ENCODE measurements around the gene RPTOR.
"Not testable (repeated sequence)": the region's sequence is repeated elsewhere in the genome, so short reads cannot be mapped to it uniquely, and the experiment has no call there.

The RPTOR gene

GRCh38 chr17:80619535-80620235 lies 75.0 kb downstream of the RPTOR start:
- DNase-seq = no peak

GRCh38 chr17:80621335-80621996 lies 76.8 kb downstream of the RPTOR start:
- DNase-seq = no peak

GRCh38 chr17:80621997-80622357 lies 77.3 kb downstream of the RPTOR start:
- DNase-seq = no peak

GRCh38 chr17:80624864-80625263 lies 80.2 kb downstream of the RPTOR start:
- no peak for DNase-seq

GRCh38 chr17:80625627-80626026 lies 81.0 kb downstream of the RPTOR start:
- DNase-seq = no peak

GRCh38 chr17:80628881-80629280 lies 84.2 kb downstream of the RPTOR start:
- DNase-seq = not testable (repeated sequence)

- DNase-seq = no peak
Measured at GRCh38 chr17:80629298-80630028, 84.8 kb downstream of the RPTOR start.

GRCh38 chr17:80630560-80631120 lies 86.0 kb downstream of the RPTOR start:
- no peak for DNase-seq

- DNase-seq = no peak
Measured at GRCh38 chr17:80631142-80632045, 86.8 kb downstream of the RPTOR start.

GRCh38 chr17:80632046-80632581 lies 87.5 kb downstream of the RPTOR start:
- no peak for DNase-seq

GRCh38 chr17:80633207-80633606 lies 88.6 kb downstream of the RPTOR start:
- DNase-seq = no peak

GRCh38 chr17:80633994-80634566 lies 89.4 kb downstream of the RPTOR start:
- no peak for DNase-seq

GRCh38 chr17:80636361-80637018 lies 91.9 kb downstream of the RPTOR start:
- DNase-seq = no peak

GRCh38 chr17:80637048-80637781 lies 92.6 kb downstream of the RPTOR start:
- no peak for DNase-seq

GRCh38 chr17:80639658-80640057 lies 95.0 kb downstream of the RPTOR start:
- DNase-seq = no peak

- no peak for DNase-seq
Measured at GRCh38 chr17:80640366-80641084, 95.9 kb downstream of the RPTOR start.

- DNase-seq = no peak
Measured at GRCh38 chr17:80643326-80644099, 98.9 kb downstream of the RPTOR start.

GRCh38 chr17:80644536-80644935 lies 99.9 kb downstream of the RPTOR start:
- no peak for DNase-seq

GRCh38 chr17:80645706-80646325 lies 101.2 kb downstream of the RPTOR start:
- no peak for DNase-seq
